ENCODE results near the gene KCTD6. TPM values are rescaled to one million over a fixed set of nuclear protein-coding genes. Genes with fewer than 3 reads are reported as not detected.

Gene KCTD6
- total RNA-seq, 1 donor = 8.0 TPM

GRCh38 chr3:58502872-58503271 lies 11.0 kb downstream of the KCTD6 start:
- Histone ChIP-seq H3K4me2 (ENCODE audit: insufficient read depth, low read length) (no peak overlapping the region), H3K27me3 (ENCODE audit: insufficient read depth, low read length) (no peaks in the 10 kb centered on the region), H3K79me2 (ENCODE audit: insufficient read depth, low read length) (peaks cover 32% of the 10 kb centered on the region), H3K9me3 (ENCODE audit: low read depth, low read length) (no peaks in the 10 kb centered on the region), H3K27ac (ENCODE audit: low read depth, low read length) (no peak overlapping the region), H3K4me1 (ENCODE audit: insufficient read depth, low read length) (no peaks in the 10 kb centered on the region), H2AFZ (ENCODE audit: low read length) (no peak overlapping the region), H3K36me3 (ENCODE audit: insufficient read depth, low read length) (peaks cover 10% of the 10 kb centered on the region), H3K4me3 (ENCODE audit: insufficient read depth, low read length) (no peak overlapping the region), H4K20me1 (ENCODE audit: insufficient read depth, low read length) (no peaks in the 10 kb centered on the region)
- no peak for TF ChIP-seq CTCF (IDR thresholded peaks at IDR 0.05; ENCODE audit: extremely low read depth, low read depth, low read length)
- DNase-seq (ENCODE audit: insufficient read length, low spot score, missing footprints) = no peak

GRCh38 chr3:58507356-58508078 lies 15.6 kb downstream of the KCTD6 start:
- H3K79me2 ChIP-seq (ENCODE audit: insufficient read depth, low read length) = peaks cover 6% of the 10 kb centered on the region
- no peak for DNase-seq (ENCODE audit: insufficient read length, low spot score, missing footprints)
- H3K27ac ChIP-seq (ENCODE audit: low read depth, low read length) = no peak overlapping the region
- no peak overlapping the region for H2AFZ ChIP-seq (ENCODE audit: low read length)
- H3K4me3 ChIP-seq (ENCODE audit: insufficient read depth, low read length) = no peak overlapping the region
- peaks cover 8% of the 10 kb centered on the region for H3K36me3 ChIP-seq (ENCODE audit: insufficient read depth, low read length)
- H3K4me1 ChIP-seq (ENCODE audit: insufficient read depth, low read length) = no peaks in the 10 kb centered on the region
- H3K4me2 ChIP-seq (ENCODE audit: insufficient read depth, low read length) = no peak overlapping the region
- no peak for TF ChIP-seq CTCF (IDR thresholded peaks at IDR 0.05; ENCODE audit: extremely low read depth, low read depth, low read length)
- H3K9me3 ChIP-seq (ENCODE audit: low read depth, low read length) = no peaks in the 10 kb centered on the region
- H4K20me1 ChIP-seq (ENCODE audit: insufficient read depth, low read length) = no peaks in the 10 kb centered on the region
- H3K27me3 ChIP-seq (ENCODE audit: insufficient read depth, low read length) = no peaks in the 10 kb centered on the region

- Histone ChIP-seq H3K27ac (ENCODE audit: low read depth, low read length) (no peak overlapping the region), H3K4me2 (ENCODE audit: insufficient read depth, low read length) (no peak overlapping the region), H3K4me1 (ENCODE audit: insufficient read depth, low read length) (no peaks in the 10 kb centered on the region), H3K9me3 (ENCODE audit: low read depth, low read length) (no peaks in the 10 kb centered on the region), H2AFZ (ENCODE audit: low read length) (no peak overlapping the region), H4K20me1 (ENCODE audit: insufficient read depth, low read length) (no peaks in the 10 kb centered on the region), H3K79me2 (ENCODE audit: insufficient read depth, low read length) (peaks cover 2% of the 10 kb centered on the region), H3K27me3 (ENCODE audit: insufficient read depth, low read length) (no peaks in the 10 kb centered on the region), H3K36me3 (ENCODE audit: insufficient read depth, low read length) (peaks cover 8% of the 10 kb centered on the region), H3K4me3 (ENCODE audit: insufficient read depth, low read length) (no peak overlapping the region)
- TF ChIP-seq CTCF (IDR thresholded peaks at IDR 0.05; ENCODE audit: extremely low read depth, low read depth, low read length) = no peak
- DNase-seq (ENCODE audit: insufficient read length, low spot score, missing footprints) = no peak
Measured at GRCh38 chr3:58508437-58508836, 16.5 kb downstream of the KCTD6 start.

GRCh38 chr3:58514405-58514804 lies 22.5 kb downstream of the KCTD6 start:
- no peaks in the 10 kb centered on the region for H3K9me3 ChIP-seq (ENCODE audit: low read depth, low read length)
- peaks cover 4% of the 10 kb centered on the region for H3K36me3 ChIP-seq (ENCODE audit: insufficient read depth, low read length)
- H3K4me2 ChIP-seq (ENCODE audit: insufficient read depth, low read length) = no peak overlapping the region
- no peak overlapping the region for H2AFZ ChIP-seq (ENCODE audit: low read length)
- no peaks in the 10 kb centered on the region for H3K79me2 ChIP-seq (ENCODE audit: insufficient read depth, low read length)
- no peaks in the 10 kb centered on the region for H3K4me1 ChIP-seq (ENCODE audit: insufficient read depth, low read length)
- no peak for TF ChIP-seq CTCF (IDR thresholded peaks at IDR 0.05; ENCODE audit: extremely low read depth, low read depth, low read length)
- no peak overlapping the region for H3K4me3 ChIP-seq (ENCODE audit: insufficient read depth, low read length)
- DNase-seq (ENCODE audit: insufficient read length, low spot score, missing footprints) = no peak
- no peaks in the 10 kb centered on the region for H4K20me1 ChIP-seq (ENCODE audit: insufficient read depth, low read length)
- no peaks in the 10 kb centered on the region for H3K27me3 ChIP-seq (ENCODE audit: insufficient read depth, low read length)
- no peak overlapping the region for H3K27ac ChIP-seq (ENCODE audit: low read depth, low read length)

Measured in osteoblast (primary cell).